NCI-H1092 treated with DMSO at 0.1 percent for 48 hours (cell line): ENCODE data around the gene CEACAM4.

Source experiments
- DNase-seq: peaks from one replicate; lab custom pipeline; 2025; lab: John Stamatoyannopoulos, UW

CEACAM4 gene

DNA sequence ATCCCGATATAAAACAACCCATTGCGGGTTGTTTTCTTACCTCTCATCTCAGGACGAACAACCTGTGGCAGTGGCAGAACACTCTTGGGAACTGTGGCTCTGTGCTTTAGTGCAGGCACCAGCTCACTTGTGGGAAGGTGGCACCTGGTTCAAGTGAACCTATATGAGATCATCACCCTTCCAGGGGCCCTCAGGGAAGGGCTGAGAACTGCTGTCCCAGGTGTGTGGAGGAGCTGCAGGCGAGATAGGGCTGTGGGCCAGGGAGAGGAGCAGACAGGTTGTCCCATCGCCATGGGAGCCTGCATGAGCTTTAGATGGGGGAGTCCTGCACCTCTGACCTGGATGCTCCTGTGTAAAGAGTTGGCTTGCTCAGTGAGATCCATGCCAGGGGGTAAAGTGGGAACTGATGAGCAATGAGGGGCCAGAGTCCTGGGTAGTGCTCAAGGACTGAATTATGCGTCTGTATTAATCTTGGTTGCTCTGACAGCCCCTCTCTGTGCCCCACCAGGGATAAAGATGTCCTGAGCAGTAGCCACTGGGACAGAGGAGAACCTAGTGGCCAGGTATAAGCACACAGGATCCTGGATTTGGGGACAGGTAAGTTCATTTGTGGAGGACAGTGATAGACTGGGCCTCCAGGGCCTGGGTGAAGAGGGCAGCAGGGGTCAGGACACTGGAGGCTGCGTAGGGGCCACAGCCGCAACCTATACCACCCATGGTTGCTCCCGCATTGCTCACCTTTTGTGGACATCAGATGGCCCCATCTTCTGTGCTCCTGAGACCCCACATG lies 8.7 kb downstream of the CEACAM4 start:
- no peak for DNase-seq

DNA sequence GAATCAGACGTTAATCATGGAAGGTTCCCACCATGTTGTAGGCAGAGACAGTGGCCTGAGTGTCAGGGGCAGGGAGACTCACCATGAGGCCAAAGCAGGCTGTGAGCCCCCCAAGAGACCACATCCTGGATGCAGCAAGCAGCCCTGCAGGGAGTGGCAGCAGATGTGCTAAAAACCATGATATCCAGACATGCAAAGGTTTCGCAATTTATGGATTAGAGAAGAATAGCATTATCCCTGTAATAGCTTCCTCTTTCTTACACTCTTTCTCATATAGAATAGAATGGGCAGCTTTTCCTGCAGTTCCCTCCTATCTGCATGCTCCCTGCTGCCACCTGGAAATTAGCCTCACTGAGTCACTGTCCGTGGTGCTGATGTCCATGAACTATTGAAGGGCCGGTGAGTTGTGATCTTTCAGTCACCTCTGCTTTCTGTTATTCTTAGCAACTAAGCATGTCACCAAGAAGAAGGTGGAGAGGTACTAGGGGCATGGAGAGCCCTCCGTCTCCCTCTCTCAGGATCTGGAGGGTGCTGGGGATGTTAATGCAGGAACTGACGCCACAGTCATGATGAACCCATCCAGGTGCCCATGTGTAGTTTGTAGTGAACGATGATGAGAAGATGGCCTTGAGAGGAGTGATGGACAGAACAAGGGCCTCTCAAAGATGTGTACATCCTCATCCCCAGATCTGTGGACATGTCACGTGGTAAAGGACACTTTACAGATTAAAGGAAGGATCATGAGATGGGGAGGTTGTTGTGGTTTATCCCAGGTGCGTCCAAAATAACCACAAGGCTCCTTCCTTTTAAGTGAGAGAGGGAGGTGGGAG lies 9.9 kb downstream of the CEACAM4 start:
- no peak for DNase-seq

DNA sequence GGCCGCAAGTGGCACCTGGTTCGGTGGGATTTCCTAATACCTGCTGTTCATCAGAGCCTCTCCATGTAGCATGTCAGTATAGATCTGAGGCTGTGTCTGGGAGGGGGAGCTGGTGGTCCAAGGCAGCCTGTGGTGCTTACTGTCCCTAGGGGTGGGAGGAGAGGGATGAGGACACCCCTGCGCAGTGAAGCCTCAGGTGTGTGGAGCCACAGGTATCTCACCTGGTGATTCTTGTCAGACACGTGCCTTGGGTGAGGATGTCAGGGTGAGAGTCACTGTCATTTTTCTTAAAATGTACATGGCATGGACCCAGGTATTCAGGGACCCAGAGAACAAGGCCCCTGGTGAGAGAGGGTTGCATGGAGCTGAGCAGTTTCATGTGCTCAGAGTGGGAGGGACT lies 11.7 kb downstream of the CEACAM4 start:
- no peak for DNase-seq

- no peak for DNase-seq
Observed at GRCh38 chr19:41612483-41612882, 14.4 kb downstream of the CEACAM4 start.

DNA sequence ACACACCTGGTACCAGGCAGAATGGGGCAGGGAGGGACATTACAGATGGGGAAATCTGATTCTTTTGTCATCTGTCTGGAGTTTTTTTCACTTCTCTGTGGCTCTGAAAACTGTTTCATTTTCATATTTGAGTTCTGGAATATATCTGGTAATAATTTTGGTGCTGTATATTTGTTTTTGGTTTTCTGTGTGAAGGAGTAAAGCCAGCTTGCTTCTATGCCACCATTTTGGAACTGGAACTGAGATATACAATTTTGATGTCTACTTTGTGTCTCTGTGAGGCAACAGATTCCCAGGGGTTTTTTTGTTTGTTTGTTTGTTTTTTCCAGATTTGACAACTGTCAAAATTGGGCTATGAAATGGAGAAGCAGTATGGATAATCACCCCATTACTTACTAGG lies 16.1 kb downstream of the CEACAM4 start:
- no peak for DNase-seq

DNA sequence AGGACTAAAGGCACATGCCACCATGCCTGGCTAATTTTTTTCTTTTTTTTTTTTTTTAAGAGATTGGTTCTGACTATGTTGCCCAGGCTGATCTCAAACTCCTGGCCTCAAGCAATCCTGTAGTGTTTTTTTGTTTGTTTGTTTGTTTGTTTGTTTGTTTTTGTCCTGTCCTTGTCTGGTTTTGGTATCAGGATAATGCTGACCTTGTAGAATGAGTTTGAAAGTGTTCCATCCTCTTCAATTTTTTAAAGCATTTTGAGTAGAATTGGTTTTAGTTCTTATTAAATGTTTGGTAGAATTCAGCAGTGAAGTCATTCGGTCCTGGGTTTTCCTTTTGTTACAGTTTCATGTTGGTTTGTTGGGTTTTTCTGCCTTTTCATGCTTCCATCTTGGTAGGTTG lies 19.2 kb downstream of the CEACAM4 start:
- no peak for DNase-seq

- DNase-seq = no peak
Observed at GRCh38 chr19:41606215-41606837, 20.5 kb downstream of the CEACAM4 start.

DNA sequence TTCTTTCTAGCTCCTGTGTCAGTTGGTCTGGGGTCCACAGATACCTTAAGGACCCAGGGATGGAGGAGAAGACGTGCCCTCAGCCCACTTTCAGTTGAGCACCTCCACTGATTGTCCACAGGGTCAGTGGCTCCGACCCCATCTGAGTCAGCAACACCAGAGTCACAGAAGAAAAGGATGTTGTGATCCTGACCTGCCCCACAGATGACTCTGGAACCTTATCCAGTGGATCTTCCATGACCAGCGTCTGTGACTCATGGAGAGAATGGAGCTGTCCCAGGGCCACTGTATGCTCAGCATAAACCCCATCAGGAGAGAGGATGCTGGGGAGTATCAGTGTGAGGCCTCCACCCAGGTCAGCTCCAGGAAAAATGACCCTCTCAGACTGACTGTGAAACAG lies 22.0 kb downstream of the CEACAM4 start:
- DNase-seq = no peak

- no peak for DNase-seq
Observed at GRCh38 chr19:41601771-41602170, 25.1 kb downstream of the CEACAM4 start.

GRCh38 chr19:41599175-41599966 lies 27.5 kb downstream of the CEACAM4 start:
- no peak for DNase-seq

DNA sequence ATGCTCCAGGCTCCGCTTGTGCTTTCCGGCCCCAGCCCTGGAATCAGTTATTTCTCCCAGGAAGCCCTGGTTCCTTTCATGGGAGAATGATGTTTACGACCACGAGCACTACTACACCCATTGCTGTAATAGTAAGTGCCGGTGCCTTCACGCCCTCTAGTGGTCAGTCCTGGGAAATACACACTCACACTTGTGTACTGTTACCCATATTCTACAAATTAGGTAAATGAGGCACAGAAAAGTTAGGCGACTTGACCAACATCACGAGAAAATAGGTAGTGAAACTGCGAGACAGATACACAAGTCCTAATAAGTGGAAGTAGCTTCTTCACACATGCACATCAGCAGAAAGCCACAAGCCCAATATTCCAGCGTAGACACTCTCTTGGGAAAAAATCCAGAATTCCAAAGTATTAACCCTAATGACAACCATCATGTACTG lies 29.3 kb downstream of the CEACAM4 start:
- peak; percentile 48 for DNase-seq

DNA sequence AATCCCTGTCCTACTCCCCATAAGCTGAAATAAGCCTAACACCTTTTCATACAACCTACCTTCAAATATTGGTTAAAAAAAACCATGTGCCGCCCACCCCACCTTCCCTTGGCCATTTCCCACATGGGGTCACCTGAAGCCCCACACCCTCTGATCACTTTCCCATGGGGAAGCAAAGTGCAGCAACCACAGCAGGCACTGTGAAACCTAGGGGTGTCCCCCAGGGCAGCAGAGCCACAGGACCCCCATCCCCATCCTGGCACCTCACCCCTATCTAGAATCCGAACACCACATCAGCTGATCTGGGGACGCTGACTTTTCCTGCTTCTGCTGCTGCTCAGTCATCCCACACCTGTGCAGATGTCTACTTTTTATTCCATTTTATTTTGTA lies 31.0 kb downstream of the CEACAM4 start:
- DNase-seq = no peak

- DNase-seq = peak; percentile 51
Observed at GRCh38 chr19:41595258-41595889, 31.5 kb downstream of the CEACAM4 start.

- no peak for DNase-seq
Observed at GRCh38 chr19:41591951-41592562, 34.8 kb downstream of the CEACAM4 start.

GRCh38 chr19:41590936-41591335 lies 35.9 kb downstream of the CEACAM4 start:
- DNase-seq = no peak

DNA sequence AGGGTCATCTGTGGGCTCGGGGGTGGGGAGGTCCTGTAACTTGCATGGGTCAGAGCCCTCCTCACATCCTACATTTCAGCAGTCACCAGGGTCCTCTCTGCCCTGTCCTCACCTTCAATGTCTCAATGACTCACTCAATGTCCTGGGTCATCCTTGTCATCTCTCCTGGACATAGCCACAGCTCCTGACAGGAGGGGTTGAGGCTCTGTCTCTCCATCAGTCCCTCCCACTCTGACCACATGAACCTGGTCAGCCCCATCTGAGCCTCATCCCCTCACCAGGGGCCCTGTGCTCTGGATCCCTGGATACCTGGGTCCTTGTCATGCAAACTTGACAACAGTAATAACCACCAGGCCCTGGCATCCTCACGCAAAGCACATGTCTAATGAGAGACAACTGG lies 37.5 kb downstream of the CEACAM4 start:
- DNase-seq = no peak

GRCh38 chr19:41588497-41589209 lies 38.2 kb downstream of the CEACAM4 start:
- DNase-seq = no peak

- no peak for DNase-seq
Observed at GRCh38 chr19:41587838-41588210, 39.0 kb downstream of the CEACAM4 start.

DNA sequence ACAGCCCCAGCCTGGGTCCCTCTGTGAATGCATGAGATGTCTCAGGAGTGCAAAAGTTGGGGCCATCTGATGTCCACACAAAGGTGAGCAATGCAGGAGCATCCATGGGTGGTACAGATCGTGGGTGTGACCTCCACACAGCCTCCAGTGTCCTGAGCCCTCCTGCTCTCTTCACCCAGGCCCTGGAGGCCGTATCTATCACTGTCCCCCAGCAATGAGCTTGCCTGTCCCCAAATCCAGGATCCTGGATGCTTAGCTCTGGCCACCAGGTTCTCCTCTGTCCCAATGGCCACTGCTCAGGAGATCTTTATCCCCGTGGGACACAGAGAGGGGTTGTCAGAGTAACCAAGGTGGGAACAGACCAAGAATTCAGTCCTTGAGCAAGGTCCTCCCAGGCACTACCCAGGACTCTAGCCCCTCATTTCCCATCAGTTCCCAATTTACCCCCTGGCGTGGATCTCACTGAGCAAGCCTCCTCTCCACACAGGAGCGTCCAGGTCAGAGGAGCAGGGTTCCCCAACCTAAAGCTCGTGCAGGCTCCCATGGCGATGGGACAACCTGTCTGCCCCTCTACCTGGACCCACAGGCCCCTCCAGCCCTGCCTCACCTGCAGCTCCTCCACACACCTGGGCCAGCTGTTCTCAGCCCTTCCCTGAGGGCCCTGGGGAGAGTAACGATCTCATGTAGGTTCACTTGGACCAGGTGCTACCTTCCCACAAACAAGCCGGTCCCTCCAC lies 39.6 kb downstream of the CEACAM4 start:
- DNase-seq = no peak

- no peak for DNase-seq
Observed at GRCh38 chr19:41586064-41586463, 40.8 kb downstream of the CEACAM4 start.
